Osteoblast (primary cell): ENCODE data around the gene PCDHGA1. TPM values are rescaled to one million over a fixed set of nuclear protein-coding genes. Genes with fewer than 3 reads are reported as not detected.

Source experiments
- DNase-seq: peaks from one replicate; pipeline ENCODE4 v3.0.0; 2011; ENCODE audit warnings: low spot score, mixed read lengths; ENCODE audit not compliant: insufficient read length; ENCODE audit errors: missing footprints
- H2AFZ ChIP-seq: 2 replicates; pipeline ENCODE4 v1.6.0; 2011; ENCODE audit warnings: mild to moderate bottlenecking, low read length
- H3K27ac ChIP-seq: 2 replicates; pipeline ENCODE4 v1.5.1; 2011; ENCODE audit warnings: mild to moderate bottlenecking, low read depth, low read length, moderate library complexity
- H3K27me3 ChIP-seq: 2 replicates; pipeline ENCODE4 v1.6.0; 2012; ENCODE audit warnings: mild to moderate bottlenecking, control low read depth, inconsistent platforms, low read length, moderate library complexity; ENCODE audit not compliant: insufficient read depth
- H3K36me3 ChIP-seq: 2 replicates; pipeline ENCODE4 v1.5.1; 2011; ENCODE audit warnings: mild to moderate bottlenecking, low read length, control low read depth, moderate library complexity; ENCODE audit not compliant: insufficient read depth
- H3K4me1 ChIP-seq: 2 replicates; pipeline ENCODE4 v1.5.1; 2011; ENCODE audit warnings: mild to moderate bottlenecking, low read length, control low read depth, moderate library complexity; ENCODE audit not compliant: insufficient read depth
- H3K4me2 ChIP-seq: 2 replicates; pipeline ENCODE4 v1.6.0; 2011; ENCODE audit warnings: mild to moderate bottlenecking, low read length; ENCODE audit not compliant: insufficient read depth
- H3K4me3 ChIP-seq: fragments of 200-600 bp; sonication (generic); 3 replicates; pipeline ENCODE4 v1.5.1; 2012; ENCODE audit warnings: mild to moderate bottlenecking, low read length, inconsistent platforms; ENCODE audit not compliant: insufficient read depth
- H3K79me2 ChIP-seq: 2 replicates; pipeline ENCODE4 v1.6.0; 2012; ENCODE audit warnings: mild to moderate bottlenecking, low read length, control low read depth, inconsistent platforms; ENCODE audit not compliant: insufficient read depth
- H3K9me3 ChIP-seq: 2 replicates; pipeline ENCODE4 v1.5.1; 2011; ENCODE audit warnings: low read depth, low read length, control low read depth
- H4K20me1 ChIP-seq: 2 replicates; pipeline ENCODE4 v1.6.0; 2012; ENCODE audit warnings: mild to moderate bottlenecking, low read length, control low read depth; ENCODE audit not compliant: insufficient read depth
- CTCF ChIP-seq: IDR thresholded peaks from 2 replicates; pipeline ENCODE4 v1.5.1; 2011; ENCODE audit warnings: mild to moderate bottlenecking, low read depth, low read length, moderate library complexity; ENCODE audit errors: extremely low read depth
- total RNA-seq: library from RNA; depleted of rRNA; stranded (reverse); fragments of >200 nt; gene quantifications from 2 replicates; pipeline ENCODE4 v1.2.3, GENCODE V29; 2012

PCDHGA1 gene
- total RNA-seq, 1 donor, result 1.1 TPM

- Histone ChIP-seq H3K36me3 (peaks cover 3% of the 10 kb centered on the region), H2AFZ (no peak overlapping the region), H3K27ac (no peak overlapping the region), H3K4me3 (no peak overlapping the region), H3K9me3 (peaks cover 6% of the 10 kb centered on the region), H4K20me1 (no peaks in the 10 kb centered on the region), H3K79me2 (no peaks in the 10 kb centered on the region), H3K4me1 (no peaks in the 10 kb centered on the region), H3K4me2 (no peak overlapping the region), H3K27me3 (no peaks in the 10 kb centered on the region)
- no peak for TF ChIP-seq CTCF
- DNase-seq, result no peak
Observed at GRCh38 chr5:141547921-141548320, 217.6 kb downstream of the PCDHGA1 start.

GRCh38 chr5:141557681-141558136 lies 227.4 kb downstream of the PCDHGA1 start:
- peak overlapping the region; percentile 81 for H2AFZ ChIP-seq
- peak overlapping the region; percentile 71 for H3K4me2 ChIP-seq
- no peaks in the 10 kb centered on the region for H3K9me3 ChIP-seq
- peaks cover 9% of the 10 kb centered on the region for H3K79me2 ChIP-seq
- no peaks in the 10 kb centered on the region for H4K20me1 ChIP-seq
- peak overlapping the region; percentile 52 for H3K4me3 ChIP-seq
- no peaks in the 10 kb centered on the region for H3K27me3 ChIP-seq
- TF ChIP-seq CTCF, result peak; percentile 95
- peaks cover 26% of the 10 kb centered on the region for H3K4me1 ChIP-seq
- peak; percentile 66 for DNase-seq
- peak overlapping the region; percentile 94 for H3K27ac ChIP-seq
- H3K36me3 ChIP-seq, result peaks cover 4% of the 10 kb centered on the region

- Histone ChIP-seq H3K27ac (peak overlapping the region; percentile 94), H3K27me3 (no peaks in the 10 kb centered on the region), H3K79me2 (peaks cover 9% of the 10 kb centered on the region), H2AFZ (peak overlapping the region; percentile 67), H3K9me3 (no peaks in the 10 kb centered on the region), H3K4me1 (peaks cover 26% of the 10 kb centered on the region), H4K20me1 (no peaks in the 10 kb centered on the region), H3K36me3 (peaks cover 7% of the 10 kb centered on the region), H3K4me2 (peak overlapping the region; percentile 69), H3K4me3 (peak overlapping the region; percentile 14)
- DNase-seq, result no peak
- peak; percentile 3 for TF ChIP-seq CTCF
Observed at GRCh38 chr5:141558150-141558549, 227.8 kb downstream of the PCDHGA1 start.

GRCh38 chr5:141559461-141559860 lies 229.1 kb downstream of the PCDHGA1 start:
- Histone ChIP-seq H3K27ac (peak overlapping the region; percentile 94), H2AFZ (no peak overlapping the region), H3K4me3 (no peak overlapping the region), H3K27me3 (no peaks in the 10 kb centered on the region), H4K20me1 (no peaks in the 10 kb centered on the region), H3K36me3 (peaks cover 14% of the 10 kb centered on the region), H3K4me2 (no peak overlapping the region), H3K4me1 (peaks cover 26% of the 10 kb centered on the region), H3K9me3 (no peaks in the 10 kb centered on the region), H3K79me2 (peaks cover 9% of the 10 kb centered on the region)
- DNase-seq, result no peak
- TF ChIP-seq CTCF, result no peak
